CD4-positive, CD25-positive, alpha-beta regulatory T cell (primary cell): ENCODE data around the gene LRRC8C. TPM values are rescaled to one million over a fixed set of nuclear protein-coding genes. Genes with fewer than 3 reads are reported as not detected.

Source experiments
- ATAC-seq, 2 donors: fragments of 150-1000 bp; cut with Tn5 transposase; one replicate each; pipeline ENCODE4 v1.10.0; 2021; ENCODE audit warnings: low read depth in 2 of 2, moderate number of reproducible peaks in 2 of 2, moderate library complexity in 1 of 2
- DNase-seq, 3 donors: peaks; one replicate each; pipeline versions ENCODE4 v3.0.0 to v3.0.0-alpha.2; 2012 to 2022; ENCODE audit warnings: mixed read lengths in 1 of 3
- H3K27ac ChIP-seq: one replicate; pipeline ENCODE4 v1.7.0; 2013; ENCODE audit warnings: mild to moderate bottlenecking, low read length; ENCODE audit not compliant: insufficient read depth, poor library complexity, severe bottlenecking
- H3K27me3 ChIP-seq: one replicate; pipeline ENCODE4 v1.7.0; 2013; ENCODE audit warnings: low read length; ENCODE audit not compliant: control insufficient read depth, insufficient read depth
- H3K36me3 ChIP-seq: one replicate; pipeline ENCODE4 v1.7.0; 2013; ENCODE audit warnings: mild to moderate bottlenecking, low read length, moderate library complexity; ENCODE audit not compliant: control insufficient read depth, insufficient read depth
- H3K4me1 ChIP-seq: 2 replicates; pipeline ENCODE4 v1.7.0; 2013; ENCODE audit warnings: mild to moderate bottlenecking, low read length; ENCODE audit not compliant: insufficient read depth, control insufficient read depth, poor library complexity, severe bottlenecking
- H3K4me3 ChIP-seq: one replicate; pipeline ENCODE4 v1.7.0; 2013; ENCODE audit warnings: low read depth, mild to moderate bottlenecking, low read length, moderate library complexity
- H3K9me3 ChIP-seq, 2 experiments: 1 replicate in 1 of 2; 2 replicates in 1 of 2; pipeline ENCODE4 v1.7.0; 2013; ENCODE audit warnings: low read length in 2 of 2, mild to moderate bottlenecking in 1 of 2, moderate library complexity in 1 of 2; ENCODE audit not compliant: control insufficient read depth in 2 of 2
- H3K27ac Mint-ChIP-seq, 3 donors: one replicate each; pipeline ENCODE4 v1.8.0; 2020 to 2022; ENCODE audit warnings: mild to moderate bottlenecking in 3 of 3, mixed read lengths in 3 of 3, moderate library complexity in 2 of 3
- H3K27me3 Mint-ChIP-seq: one replicate; pipeline ENCODE4 v1.8.0; 2022; ENCODE audit warnings: mild to moderate bottlenecking, mixed read lengths
- H3K36me3 Mint-ChIP-seq: one replicate; pipeline ENCODE4 v1.8.0; 2020; ENCODE audit warnings: mixed read lengths
- H3K4me1 Mint-ChIP-seq, 4 donors: one replicate each; pipeline ENCODE4 v1.8.0; 2020 to 2022; ENCODE audit warnings: mixed read lengths in 4 of 4, mild to moderate bottlenecking in 1 of 4
- H3K4me3 Mint-ChIP-seq, 4 donors: one replicate each; pipeline ENCODE4 v1.8.0; 2020 to 2022; ENCODE audit warnings: mild to moderate bottlenecking in 4 of 4, mixed read lengths in 4 of 4, moderate library complexity in 3 of 4
- H3K9me3 Mint-ChIP-seq, 7 donors: one replicate each; pipeline ENCODE4 v1.8.0; 2020 to 2022; ENCODE audit warnings: mixed read lengths in 7 of 7, mild to moderate bottlenecking in 3 of 7, moderate library complexity in 2 of 7
- polyA plus RNA-seq, 4 donors: library from polyadenylated mRNA; unstranded; fragments of 300-500 nt; fragmentation: Illumina TruSeq; gene quantifications; one replicate each; pipeline ENCODE4 v1.2.3, GENCODE V29; 2021
- total RNA-seq: library from RNA; stranded (reverse); gene quantifications from one replicate; pipeline ENCODE4 v1.2.3, GENCODE V29; 2022

Gene LRRC8C
- total and polyA plus RNA-seq, 5 donors from 2014 or later, result 22.8 to 70.4 (median 24.9) TPM

GRCh38 chr1:89616844-89617627 is 15.9 kb upstream of the LRRC8C start:
- Mint-ChIP-seq H3K4me1 (peaks cover 33 to 64% (median 48%) of the 10 kb centered on the region in 4 donors), H3K9me3 (peaks cover 0 to 10% (median 0%) of the 10 kb centered on the region in 7 donors), H3K27me3 (no peaks in the 10 kb centered on the region), H3K4me3 (no peak overlapping the region), H3K27ac (peak overlapping the region in 2 of 3 donors; percentile 53 to 61), H3K36me3 (peaks cover 35% of the 10 kb centered on the region)
- H3K27ac ChIP-seq, result no peak overlapping the region
- no peak overlapping the region for H3K4me3 ChIP-seq
- H3K27me3 ChIP-seq, result no peaks in the 10 kb centered on the region
- peaks cover 0 to 7% of the 10 kb centered on the region in 2 experiments for H3K9me3 ChIP-seq
- peaks cover 14% of the 10 kb centered on the region for H3K36me3 ChIP-seq
- DNase-seq (no peak), ATAC-seq (no peak)
- peaks cover 11% of the 10 kb centered on the region for H3K4me1 ChIP-seq

- no peak overlapping the region for H3K27ac ChIP-seq
- Mint-ChIP-seq H3K9me3 (peaks cover 0 to 10% (median 0%) of the 10 kb centered on the region in 7 donors), H3K27me3 (no peaks in the 10 kb centered on the region), H3K36me3 (peaks cover 43% of the 10 kb centered on the region), H3K27ac (peak overlapping the region in 2 of 3 donors; percentile 33 to 68), H3K4me3 (peak overlapping the region; percentile 0 to 34 (median 15)), H3K4me1 (peaks cover 22 to 61% (median 43%) of the 10 kb centered on the region in 4 donors)
- ATAC-seq, result no peak
- H3K36me3 ChIP-seq, result peaks cover 17% of the 10 kb centered on the region
- no peaks in the 10 kb centered on the region for H3K27me3 ChIP-seq
- no peaks in the 10 kb centered on the region for H3K4me1 ChIP-seq
- DNase-seq, result no peak
- H3K4me3 ChIP-seq, result peak overlapping the region; percentile 63
- H3K9me3 ChIP-seq, result peaks cover 0 to 7% of the 10 kb centered on the region in 2 experiments
Observed at GRCh38 chr1:89620664-89621063, 12.3 kb upstream of the LRRC8C start.

GRCh38 chr1:89622895-89623294 is 10.0 kb upstream of the LRRC8C start:
- H3K9me3 ChIP-seq, result peaks cover 0 to 2% of the 10 kb centered on the region in 2 experiments
- no peak overlapping the region for H3K4me3 ChIP-seq
- no peaks in the 10 kb centered on the region for H3K27me3 Mint-ChIP-seq
- H3K36me3 ChIP-seq, result peaks cover 8% of the 10 kb centered on the region
- no peak overlapping the region for H3K27ac ChIP-seq
- DNase-seq, result peak in 1 of 3 donors; percentile 38
- H3K9me3 Mint-ChIP-seq, result peaks cover 0 to 5% (median 0%) of the 10 kb centered on the region in 7 donors
- H3K4me1 Mint-ChIP-seq, result peaks cover 32 to 67% (median 50%) of the 10 kb centered on the region in 4 donors
- peaks cover 32% of the 10 kb centered on the region for H3K36me3 Mint-ChIP-seq
- H3K27me3 ChIP-seq, result no peaks in the 10 kb centered on the region
- ATAC-seq, result no peak
- peaks cover 15% of the 10 kb centered on the region for H3K4me1 ChIP-seq
- peak overlapping the region in 1 of 4 donors; percentile 49 for H3K4me3 Mint-ChIP-seq
- H3K27ac Mint-ChIP-seq, result peak overlapping the region in 1 of 3 donors; percentile 71

GRCh38 chr1:89624314-89624713 is 8.6 kb upstream of the LRRC8C start:
- H3K27ac ChIP-seq, result no peak overlapping the region
- no peak for DNase-seq
- H3K4me3 ChIP-seq, result no peak overlapping the region
- H3K9me3 Mint-ChIP-seq, result no peaks in the 10 kb centered on the region
- no peaks in the 10 kb centered on the region for H3K27me3 ChIP-seq
- no peak for ATAC-seq
- H3K4me1 ChIP-seq, result peaks cover 28% of the 10 kb centered on the region
- H3K4me1 Mint-ChIP-seq, result peaks cover 41 to 73% (median 62%) of the 10 kb centered on the region in 4 donors
- peak overlapping the region in 1 of 3 donors; percentile 11 for H3K27ac Mint-ChIP-seq
- H3K4me3 Mint-ChIP-seq, result no peak overlapping the region
- H3K36me3 ChIP-seq, result peaks cover 3% of the 10 kb centered on the region
- no peaks in the 10 kb centered on the region for H3K27me3 Mint-ChIP-seq
- H3K9me3 ChIP-seq, result no peaks in the 10 kb centered on the region
- peaks cover 32% of the 10 kb centered on the region for H3K36me3 Mint-ChIP-seq

- DNase-seq (no peak), ATAC-seq (no peak)
- H3K27me3 ChIP-seq, result no peaks in the 10 kb centered on the region
- Mint-ChIP-seq H3K4me1 (peaks cover 45 to 76% (median 64%) of the 10 kb centered on the region in 4 donors), H3K36me3 (peaks cover 32% of the 10 kb centered on the region), H3K4me3 (no peak overlapping the region), H3K9me3 (no peaks in the 10 kb centered on the region), H3K27ac (peak overlapping the region in 2 of 3 donors; percentile 11 to 59), H3K27me3 (no peaks in the 10 kb centered on the region)
- H3K4me3 ChIP-seq, result no peak overlapping the region
- peaks cover 33% of the 10 kb centered on the region for H3K4me1 ChIP-seq
- H3K9me3 ChIP-seq, result no peaks in the 10 kb centered on the region
- no peak overlapping the region for H3K27ac ChIP-seq
- peaks cover 3% of the 10 kb centered on the region for H3K36me3 ChIP-seq
Observed at GRCh38 chr1:89624715-89625323, 8.1 kb upstream of the LRRC8C start.

- no peaks in the 10 kb centered on the region for H3K27me3 ChIP-seq
- Mint-ChIP-seq H3K4me1 (peaks cover 40 to 85% (median 68%) of the 10 kb centered on the region in 4 donors), H3K36me3 (peaks cover 22% of the 10 kb centered on the region), H3K9me3 (no peaks in the 10 kb centered on the region), H3K27me3 (no peaks in the 10 kb centered on the region), H3K4me3 (peak overlapping the region; percentile 9 to 100 (median 55)), H3K27ac (peak overlapping the region; percentile 87 to 95 (median 93))
- H3K9me3 ChIP-seq, result no peaks in the 10 kb centered on the region
- H3K4me3 ChIP-seq, result peak overlapping the region; percentile 63
- H3K36me3 ChIP-seq, result peaks cover 3% of the 10 kb centered on the region
- ATAC-seq (no peak), DNase-seq (no peak)
- H3K27ac ChIP-seq, result peak overlapping the region; percentile 94
- H3K4me1 ChIP-seq, result peaks cover 60% of the 10 kb centered on the region
Observed at GRCh38 chr1:89627596-89627962, 5.3 kb upstream of the LRRC8C start.

- Histone ChIP-seq H3K4me3 (peak overlapping the region; percentile 61), H3K27me3 (no peaks in the 10 kb centered on the region), H3K27ac (peak overlapping the region; percentile 94), H3K4me1 (peaks cover 60% of the 10 kb centered on the region), H3K36me3 (peaks cover 2% of the 10 kb centered on the region), H3K9me3 (no peaks in the 10 kb centered on the region)
- Mint-ChIP-seq H3K27ac (peak overlapping the region; percentile 80 to 96 (median 95)), H3K4me3 (peak overlapping the region; percentile 44 to 100 (median 66)), H3K36me3 (peaks cover 17% of the 10 kb centered on the region), H3K4me1 (peaks cover 40 to 80% (median 61%) of the 10 kb centered on the region in 4 donors), H3K9me3 (no peaks in the 10 kb centered on the region), H3K27me3 (no peaks in the 10 kb centered on the region)
- ATAC-seq (no peak), DNase-seq (no peak)
Observed at GRCh38 chr1:89629146-89629545, 3.8 kb upstream of the LRRC8C start.
